22Rv1 (cell line): ENCODE measurements around the gene DUSP1.

ENCODE experiments used
- H3K27ac ChIP-seq: fragments of 450-650 bp; 2 replicates; pipeline ENCODE4 v1.5.1; 2017
- ZFX ChIP-seq: fragments of 450-650 bp; IDR thresholded peaks from 2 replicates; pipeline ENCODE4 v1.6.1; 2017; ENCODE audit warnings: antibody characterized with exemption, borderline replicate concordance
- TF ChIP-seq, protein P1 (sequence below): fragments of 450-650 bp; IDR thresholded peaks from 2 replicates; pipeline ENCODE4 v1.5.1; 2017; ENCODE audit warnings: mild to moderate bottlenecking

The DUSP1 gene

GRCh38 chr5:172733974-172734346, 37.0 kb downstream of the DUSP1 start:
- TF ChIP-seq, protein P1, sequence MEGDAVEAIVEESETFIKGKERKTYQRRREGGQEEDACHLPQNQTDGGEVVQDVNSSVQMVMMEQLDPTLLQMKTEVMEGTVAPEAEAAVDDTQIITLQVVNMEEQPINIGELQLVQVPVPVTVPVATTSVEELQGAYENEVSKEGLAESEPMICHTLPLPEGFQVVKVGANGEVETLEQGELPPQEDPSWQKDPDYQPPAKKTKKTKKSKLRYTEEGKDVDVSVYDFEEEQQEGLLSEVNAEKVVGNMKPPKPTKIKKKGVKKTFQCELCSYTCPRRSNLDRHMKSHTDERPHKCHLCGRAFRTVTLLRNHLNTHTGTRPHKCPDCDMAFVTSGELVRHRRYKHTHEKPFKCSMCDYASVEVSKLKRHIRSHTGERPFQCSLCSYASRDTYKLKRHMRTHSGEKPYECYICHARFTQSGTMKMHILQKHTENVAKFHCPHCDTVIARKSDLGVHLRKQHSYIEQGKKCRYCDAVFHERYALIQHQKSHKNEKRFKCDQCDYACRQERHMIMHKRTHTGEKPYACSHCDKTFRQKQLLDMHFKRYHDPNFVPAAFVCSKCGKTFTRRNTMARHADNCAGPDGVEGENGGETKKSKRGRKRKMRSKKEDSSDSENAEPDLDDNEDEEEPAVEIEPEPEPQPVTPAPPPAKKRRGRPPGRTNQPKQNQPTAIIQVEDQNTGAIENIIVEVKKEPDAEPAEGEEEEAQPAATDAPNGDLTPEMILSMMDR, result no peak
- no peak for TF ChIP-seq ZFX
- H3K27ac ChIP-seq, result no peak overlapping the region

DNA sequence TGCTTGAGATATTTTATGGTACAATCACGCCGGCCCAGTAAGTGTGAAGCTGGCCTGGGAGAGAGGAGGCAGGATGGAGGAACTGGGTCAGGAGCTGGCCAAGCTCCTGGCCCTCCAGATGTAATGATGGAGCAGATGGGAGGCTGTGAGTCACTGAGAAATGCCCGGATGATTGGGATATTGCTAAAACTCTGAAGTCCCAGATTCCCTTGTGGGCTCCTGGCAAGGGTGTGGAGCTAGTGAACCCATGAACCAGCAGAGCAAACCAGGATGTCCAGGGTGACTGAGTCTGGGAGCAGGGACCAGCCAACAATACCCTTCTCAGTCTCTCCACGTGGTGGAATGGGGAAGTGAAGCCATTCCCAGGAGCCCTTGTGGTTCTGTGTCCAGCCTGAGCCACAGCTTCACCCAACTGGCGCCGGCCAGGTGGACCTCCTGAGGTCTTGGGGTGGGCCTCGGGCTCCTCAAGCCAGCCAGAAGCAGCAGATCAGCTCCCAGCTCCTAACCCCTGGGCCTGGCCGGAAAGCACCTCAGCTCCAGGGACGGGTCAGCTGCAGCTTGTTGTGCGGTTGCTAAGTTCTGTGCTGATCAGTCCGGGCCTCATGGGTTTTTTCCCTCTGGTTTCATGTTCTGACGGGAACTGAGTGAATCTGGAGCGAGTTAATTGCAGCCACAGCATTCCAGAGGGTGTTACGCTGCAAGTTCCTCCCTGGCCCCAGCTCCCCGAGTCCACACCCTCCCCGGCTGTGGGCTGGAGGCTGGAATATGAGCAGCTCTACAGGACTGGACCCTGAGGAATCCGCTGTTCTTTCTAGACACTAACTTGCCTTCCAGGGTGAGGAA, 37.6 kb downstream of the DUSP1 start:
- no peak overlapping the region for H3K27ac ChIP-seq
- TF ChIP-seq ZFX, result no peak
- TF ChIP-seq, protein P1, result no peak

GRCh38 chr5:172732201-172732865, 38.7 kb downstream of the DUSP1 start:
- TF ChIP-seq ZFX, result no peak
- TF ChIP-seq, protein P1, result no peak
- no peak overlapping the region for H3K27ac ChIP-seq

- no peak for TF ChIP-seq ZFX
- TF ChIP-seq, protein P1, result no peak
- H3K27ac ChIP-seq, result no peak overlapping the region
Observed at GRCh38 chr5:172731680-172732074, 39.3 kb downstream of the DUSP1 start.

DNA sequence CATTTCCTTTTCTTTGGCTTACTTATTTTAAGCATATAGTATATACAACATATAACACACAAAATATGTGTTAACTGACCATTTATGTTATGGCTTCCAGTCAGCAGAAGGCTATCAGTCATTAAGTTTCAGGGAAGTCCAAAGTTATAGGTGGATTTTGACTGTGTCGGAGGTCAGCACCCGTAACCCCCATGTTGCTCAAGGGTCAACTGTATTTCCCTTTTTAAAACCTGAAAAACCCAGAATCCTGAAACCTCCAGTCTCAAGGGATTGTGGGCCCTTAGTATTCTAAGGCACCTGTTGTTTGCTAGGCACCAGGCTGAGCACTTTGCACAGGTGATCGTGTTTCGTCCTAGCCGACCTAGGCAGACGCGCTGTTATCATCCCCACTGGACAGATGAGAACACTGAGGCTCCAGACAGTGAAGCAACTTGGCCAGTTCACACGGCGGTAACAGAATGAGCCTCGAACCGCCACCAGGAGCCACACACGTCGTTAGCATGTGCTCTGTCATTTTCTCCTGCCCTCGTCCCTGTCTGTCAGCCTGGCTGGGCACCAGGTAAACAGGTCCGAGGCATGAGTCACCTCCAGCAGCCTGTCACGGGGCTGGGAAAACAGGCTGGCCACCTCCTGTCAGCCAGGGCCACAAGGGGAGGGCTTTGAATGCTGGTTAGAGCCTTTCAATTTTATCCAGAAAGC, 39.9 kb downstream of the DUSP1 start:
- no peak overlapping the region for H3K27ac ChIP-seq
- TF ChIP-seq, protein P1, result no peak
- no peak for TF ChIP-seq ZFX

DNA sequence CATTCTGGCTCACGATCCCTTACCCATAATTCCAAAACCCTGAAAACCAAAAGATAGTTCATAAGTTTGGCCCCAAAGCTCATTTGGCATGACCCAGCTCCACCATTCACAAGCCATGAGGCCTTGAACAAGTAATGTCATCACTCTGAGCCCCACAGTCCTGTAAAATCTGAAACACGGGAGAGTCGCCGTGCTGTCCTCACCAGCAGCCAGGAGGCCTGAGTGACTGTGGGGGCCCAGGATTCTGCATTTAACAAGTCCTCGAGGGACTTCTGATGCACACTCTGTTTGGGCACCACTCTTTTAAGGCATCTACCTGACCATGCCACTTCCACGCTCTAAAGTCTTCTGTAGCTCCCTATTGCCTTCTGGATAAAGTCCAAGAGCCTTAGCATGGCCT, 40.8 kb downstream of the DUSP1 start:
- TF ChIP-seq ZFX, result no peak
- TF ChIP-seq, protein P1, result no peak
- no peak overlapping the region for H3K27ac ChIP-seq
